Measurements from ENCODE around the gene CTNNA3. TPM values are rescaled to one million over a fixed set of nuclear protein-coding genes. Genes with fewer than 3 reads are reported as not detected.

CTNNA3 gene
- total RNA-seq, 1 donor from 2014 or later = not detected

DNA sequence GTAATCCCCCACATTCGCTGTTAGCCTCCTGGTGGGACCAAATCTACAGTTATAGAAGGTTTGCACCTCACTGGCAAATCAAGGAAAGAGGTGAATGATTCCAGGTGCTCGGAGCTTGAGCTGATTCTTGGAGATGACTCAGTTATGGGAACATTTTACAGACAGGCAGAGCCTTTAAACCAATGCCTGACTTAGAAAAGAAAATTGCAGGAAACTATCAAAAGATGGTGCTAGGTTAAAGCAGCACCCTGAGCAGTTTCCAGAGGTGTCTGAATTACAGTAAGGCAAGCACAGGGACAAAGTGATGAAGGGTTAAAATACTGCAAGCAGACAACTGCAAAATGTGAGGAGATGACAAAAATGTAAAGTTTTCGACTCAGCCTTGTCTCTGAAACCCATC lies 767.2 kb downstream of the CTNNA3 start:
- Histone ChIP-seq H3K4me3 (ENCODE audit: low read depth, low read length) (no peak overlapping the region), H3K36me3 (ENCODE audit: control insufficient read depth, insufficient read depth, low read length) (no peaks in the 10 kb centered on the region), H3K27me3 (ENCODE audit: control insufficient read depth, insufficient read depth, low read length) (peaks cover 10% of the 10 kb centered on the region)
- DNase-seq (ENCODE audit: low read depth) = no peak
- TF ChIP-seq, protein P1, sequence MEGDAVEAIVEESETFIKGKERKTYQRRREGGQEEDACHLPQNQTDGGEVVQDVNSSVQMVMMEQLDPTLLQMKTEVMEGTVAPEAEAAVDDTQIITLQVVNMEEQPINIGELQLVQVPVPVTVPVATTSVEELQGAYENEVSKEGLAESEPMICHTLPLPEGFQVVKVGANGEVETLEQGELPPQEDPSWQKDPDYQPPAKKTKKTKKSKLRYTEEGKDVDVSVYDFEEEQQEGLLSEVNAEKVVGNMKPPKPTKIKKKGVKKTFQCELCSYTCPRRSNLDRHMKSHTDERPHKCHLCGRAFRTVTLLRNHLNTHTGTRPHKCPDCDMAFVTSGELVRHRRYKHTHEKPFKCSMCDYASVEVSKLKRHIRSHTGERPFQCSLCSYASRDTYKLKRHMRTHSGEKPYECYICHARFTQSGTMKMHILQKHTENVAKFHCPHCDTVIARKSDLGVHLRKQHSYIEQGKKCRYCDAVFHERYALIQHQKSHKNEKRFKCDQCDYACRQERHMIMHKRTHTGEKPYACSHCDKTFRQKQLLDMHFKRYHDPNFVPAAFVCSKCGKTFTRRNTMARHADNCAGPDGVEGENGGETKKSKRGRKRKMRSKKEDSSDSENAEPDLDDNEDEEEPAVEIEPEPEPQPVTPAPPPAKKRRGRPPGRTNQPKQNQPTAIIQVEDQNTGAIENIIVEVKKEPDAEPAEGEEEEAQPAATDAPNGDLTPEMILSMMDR (IDR thresholded peaks at IDR 0.05; ENCODE audit: insufficient read depth, low read length, severe bottlenecking) = no peak
- no peak for FAIRE-seq

DNA sequence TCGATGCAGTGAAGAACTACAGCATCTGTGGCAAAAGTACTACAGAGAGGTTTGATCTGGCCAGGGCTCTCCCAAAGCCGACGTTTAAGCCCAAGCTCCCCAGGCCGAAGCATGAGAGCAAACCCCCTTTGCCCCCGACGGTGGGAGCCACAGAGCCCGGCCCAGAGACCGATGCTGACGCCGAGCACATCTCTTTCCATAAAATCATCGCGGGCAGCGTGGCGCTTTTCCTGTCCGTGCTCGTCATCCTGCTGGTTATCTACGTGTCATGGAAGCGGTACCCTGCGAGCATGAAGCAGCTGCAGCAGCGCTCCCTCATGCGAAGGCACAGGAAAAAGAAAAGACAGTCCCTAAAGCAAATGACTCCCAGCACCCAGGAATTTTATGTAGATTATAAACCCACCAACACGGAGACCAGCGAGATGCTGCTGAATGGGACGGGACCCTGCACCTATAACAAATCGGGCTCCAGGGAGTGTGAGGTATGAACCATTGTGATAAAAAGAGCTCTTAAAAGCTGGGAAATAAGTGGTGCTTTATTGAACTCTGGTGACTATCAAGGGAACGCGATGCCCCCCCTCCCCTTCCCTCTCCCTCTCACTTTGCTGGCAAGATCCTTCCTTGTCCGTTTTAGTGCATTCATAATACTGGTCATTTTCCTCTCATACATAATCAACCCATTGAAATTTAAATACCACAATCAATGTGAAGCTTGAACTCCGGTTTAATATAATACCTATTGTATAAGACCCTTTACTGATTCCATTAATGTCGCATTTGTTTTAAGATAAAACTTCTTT lies 767.8 kb downstream of the CTNNA3 start:
- peaks cover 10% of the 10 kb centered on the region for H3K27me3 ChIP-seq (ENCODE audit: control insufficient read depth, insufficient read depth, low read length)
- H3K4me3 ChIP-seq (ENCODE audit: low read depth, low read length) = no peak overlapping the region

DNA sequence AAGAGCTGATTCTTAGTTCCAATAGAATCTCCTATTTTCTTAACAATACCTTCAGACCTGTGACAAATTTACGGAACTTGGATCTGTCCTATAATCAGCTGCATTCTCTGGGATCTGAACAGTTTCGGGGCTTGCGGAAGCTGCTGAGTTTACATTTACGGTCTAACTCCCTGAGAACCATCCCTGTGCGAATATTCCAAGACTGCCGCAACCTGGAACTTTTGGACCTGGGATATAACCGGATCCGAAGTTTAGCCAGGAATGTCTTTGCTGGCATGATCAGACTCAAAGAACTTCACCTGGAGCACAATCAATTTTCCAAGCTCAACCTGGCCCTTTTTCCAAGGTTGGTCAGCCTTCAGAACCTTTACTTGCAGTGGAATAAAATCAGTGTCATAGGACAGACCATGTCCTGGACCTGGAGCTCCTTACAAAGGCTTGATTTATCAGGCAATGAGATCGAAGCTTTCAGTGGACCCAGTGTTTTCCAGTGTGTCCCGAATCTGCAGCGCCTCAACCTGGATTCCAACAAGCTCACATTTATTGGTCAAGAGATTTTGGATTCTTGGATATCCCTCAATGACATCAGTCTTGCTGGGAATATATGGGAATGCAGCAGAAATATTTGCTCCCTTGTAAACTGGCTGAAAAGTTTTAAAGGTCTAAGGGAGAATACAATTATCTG lies 768.6 kb downstream of the CTNNA3 start:
- TF ChIP-seq, protein P1 (IDR thresholded peaks at IDR 0.05; ENCODE audit: insufficient read depth, low read length, severe bottlenecking) = no peak
- no peak overlapping the region for H3K4me3 ChIP-seq (ENCODE audit: low read depth, low read length)
- H3K36me3 ChIP-seq (ENCODE audit: control insufficient read depth, insufficient read depth, low read length) = no peaks in the 10 kb centered on the region
- FAIRE-seq (no peak), DNase-seq (ENCODE audit: low read depth) (no peak)
- peaks cover 10% of the 10 kb centered on the region for H3K27me3 ChIP-seq (ENCODE audit: control insufficient read depth, insufficient read depth, low read length)

More for the DNA sequence above, 767.8 kb downstream of the CTNNA3 start:
- TF ChIP-seq, protein P1 (IDR thresholded peaks at IDR 0.05; ENCODE audit: insufficient read depth, low read length, severe bottlenecking) = no peak
- FAIRE-seq = no peak
- DNase-seq (ENCODE audit: low read depth) = no peak
- H3K36me3 ChIP-seq (ENCODE audit: control insufficient read depth, insufficient read depth, low read length) = no peaks in the 10 kb centered on the region

DNA sequence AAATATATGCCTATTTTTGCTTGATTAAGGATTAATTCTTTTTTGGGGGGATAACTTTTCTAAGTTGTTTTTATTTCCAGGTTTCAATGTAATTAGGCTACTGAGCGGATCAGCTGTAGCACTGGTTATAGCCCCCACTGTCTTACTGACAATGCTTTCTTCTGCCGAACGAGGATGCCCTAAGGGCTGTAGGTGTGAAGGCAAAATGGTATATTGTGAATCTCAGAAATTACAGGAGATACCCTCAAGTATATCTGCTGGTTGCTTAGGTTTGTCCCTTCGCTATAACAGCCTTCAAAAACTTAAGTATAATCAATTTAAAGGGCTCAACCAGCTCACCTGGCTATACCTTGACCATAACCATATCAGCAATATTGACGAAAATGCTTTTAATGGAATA lies 769.2 kb downstream of the CTNNA3 start:
- FAIRE-seq (no peak), DNase-seq (ENCODE audit: low read depth) (no peak)
- Histone ChIP-seq H3K4me3 (ENCODE audit: low read depth, low read length) (no peak overlapping the region), H3K27me3 (ENCODE audit: control insufficient read depth, insufficient read depth, low read length) (peaks cover 10% of the 10 kb centered on the region), H3K36me3 (ENCODE audit: control insufficient read depth, insufficient read depth, low read length) (no peaks in the 10 kb centered on the region)
- TF ChIP-seq, protein P1 (IDR thresholded peaks at IDR 0.05; ENCODE audit: insufficient read depth, low read length, severe bottlenecking) = no peak

DNA sequence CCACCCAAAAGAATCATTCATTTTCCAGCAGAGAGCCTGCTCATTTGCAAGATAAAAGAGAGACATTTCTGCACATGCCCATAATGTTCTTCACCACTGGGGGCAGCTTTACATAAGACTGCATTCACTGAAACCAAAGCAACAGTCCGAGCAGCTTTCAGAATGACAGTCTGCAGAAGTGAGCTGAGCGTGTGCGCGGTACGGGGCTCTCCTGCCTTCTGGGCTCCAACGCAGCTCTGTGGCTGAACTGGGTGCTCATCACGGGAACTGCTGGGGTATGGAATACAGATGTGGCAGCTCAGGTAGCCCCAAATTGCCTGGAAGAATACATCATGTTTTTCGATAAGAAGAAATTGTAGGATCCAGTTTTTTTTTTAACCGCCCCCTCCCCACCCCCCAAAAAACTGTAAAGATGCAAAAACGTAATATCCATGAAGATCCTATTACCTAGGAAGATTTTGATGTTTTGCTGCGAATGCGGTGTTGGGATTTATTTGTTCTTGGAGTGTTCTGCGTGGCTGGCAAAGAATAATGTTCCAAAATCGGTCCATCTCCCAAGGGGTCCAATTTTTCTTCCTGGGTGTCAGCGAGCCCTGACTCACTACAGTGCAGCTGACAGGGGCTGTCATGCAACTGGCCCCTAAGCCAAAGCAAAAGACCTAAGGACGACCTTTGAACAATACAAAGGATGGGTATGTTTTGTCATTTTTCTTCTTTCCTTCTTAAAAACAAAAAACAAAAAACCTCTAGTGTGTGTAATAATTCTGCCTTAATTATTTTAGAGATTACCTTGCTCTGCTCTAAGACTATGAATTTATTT lies 769.9 kb downstream of the CTNNA3 start, which contains the start of gene LRRTM3:
Gene LRRTM3 (plus strand): TSS at position 141 of the 820 bp plus-strand sequence.
- FAIRE-seq (no peak), DNase-seq (ENCODE audit: low read depth) (peak; percentile 70)
- no peaks in the 10 kb centered on the region for H3K36me3 ChIP-seq (ENCODE audit: control insufficient read depth, insufficient read depth, low read length)
- peaks cover 10% of the 10 kb centered on the region for H3K27me3 ChIP-seq (ENCODE audit: control insufficient read depth, insufficient read depth, low read length)
- TF ChIP-seq, protein P1 (IDR thresholded peaks at IDR 0.05; ENCODE audit: insufficient read depth, low read length, severe bottlenecking) = peak; percentile 75
- no peak within 1 kb of the TSS for H3K4me3 ChIP-seq (ENCODE audit: low read depth, low read length)
